Prostate gland (tissue), 2 donors: Measurements from ENCODE around the gene BCAP31.

Experiments used
- POLR2A ChIP-seq: fragments of 450-650 bp; IDR thresholded peaks from one replicate; pipeline ENCODE4 v1.6.1; 2016; ENCODE audit warnings: antibody characterized with exemption, mild to moderate bottlenecking
- POLR2AphosphoS5 ChIP-seq: sonication (generic); formaldehyde crosslinking; IDR thresholded peaks from one replicate; pipeline ENCODE4 v1.6.1; 2017; ENCODE audit warnings: antibody characterized with exemption
- TF ChIP-seq, protein P1 (sequence below), 4 experiments: fragments of 200-600 bp in 2 of 4; fragments of 450-650 bp in 2 of 4; sonication (generic) in 2 of 4; IDR thresholded peaks; 1 replicate in 3 of 4; 2 replicates in 1 of 4; pipeline ENCODE4 v1.5.1; 2016 to 2019; ENCODE audit warnings: antibody characterized with exemption in 4 of 4, mild to moderate bottlenecking in 2 of 4, moderate library complexity in 2 of 4

DNA sequence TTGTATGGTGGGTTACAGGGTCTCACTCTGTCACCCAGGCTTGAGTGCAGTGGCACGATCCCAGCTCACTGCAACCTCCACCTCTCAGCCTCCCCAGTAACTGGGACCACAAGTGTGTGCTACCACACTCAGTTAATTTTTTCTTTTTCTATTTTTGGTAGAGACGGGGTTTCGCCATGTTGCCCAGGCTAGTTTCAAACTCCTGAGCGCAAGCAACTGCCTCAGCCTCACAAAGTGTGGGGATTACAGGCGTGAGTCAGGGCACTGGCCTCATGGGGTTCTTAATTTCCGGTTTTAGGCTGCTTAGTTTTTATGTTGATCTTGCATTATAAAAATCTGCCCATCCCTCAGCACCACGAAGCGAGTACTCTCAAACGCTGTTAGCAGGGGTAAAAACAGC lies 6.7 kb downstream of the BCAP31 start:
- TF ChIP-seq, protein P1, sequence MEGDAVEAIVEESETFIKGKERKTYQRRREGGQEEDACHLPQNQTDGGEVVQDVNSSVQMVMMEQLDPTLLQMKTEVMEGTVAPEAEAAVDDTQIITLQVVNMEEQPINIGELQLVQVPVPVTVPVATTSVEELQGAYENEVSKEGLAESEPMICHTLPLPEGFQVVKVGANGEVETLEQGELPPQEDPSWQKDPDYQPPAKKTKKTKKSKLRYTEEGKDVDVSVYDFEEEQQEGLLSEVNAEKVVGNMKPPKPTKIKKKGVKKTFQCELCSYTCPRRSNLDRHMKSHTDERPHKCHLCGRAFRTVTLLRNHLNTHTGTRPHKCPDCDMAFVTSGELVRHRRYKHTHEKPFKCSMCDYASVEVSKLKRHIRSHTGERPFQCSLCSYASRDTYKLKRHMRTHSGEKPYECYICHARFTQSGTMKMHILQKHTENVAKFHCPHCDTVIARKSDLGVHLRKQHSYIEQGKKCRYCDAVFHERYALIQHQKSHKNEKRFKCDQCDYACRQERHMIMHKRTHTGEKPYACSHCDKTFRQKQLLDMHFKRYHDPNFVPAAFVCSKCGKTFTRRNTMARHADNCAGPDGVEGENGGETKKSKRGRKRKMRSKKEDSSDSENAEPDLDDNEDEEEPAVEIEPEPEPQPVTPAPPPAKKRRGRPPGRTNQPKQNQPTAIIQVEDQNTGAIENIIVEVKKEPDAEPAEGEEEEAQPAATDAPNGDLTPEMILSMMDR (IDR thresholded peaks at IDR 0.05) = no peak
- no peak for TF ChIP-seq POLR2A
- TF ChIP-seq POLR2AphosphoS5 = no peak
